Measurements from ENCODE around the gene KIF18B.

Gene KIF18B

GRCh38 chr17:44935116-44935515, 12.5 kb downstream of the KIF18B start:
- no peak for DNase-seq

GRCh38 chr17:44934745-44935105, 12.8 kb downstream of the KIF18B start:
- DNase-seq = no peak

- DNase-seq = no peak
These were observed 13.5 kb downstream of the KIF18B start for GRCh38 chr17:44933824-44934744.

DNA sequence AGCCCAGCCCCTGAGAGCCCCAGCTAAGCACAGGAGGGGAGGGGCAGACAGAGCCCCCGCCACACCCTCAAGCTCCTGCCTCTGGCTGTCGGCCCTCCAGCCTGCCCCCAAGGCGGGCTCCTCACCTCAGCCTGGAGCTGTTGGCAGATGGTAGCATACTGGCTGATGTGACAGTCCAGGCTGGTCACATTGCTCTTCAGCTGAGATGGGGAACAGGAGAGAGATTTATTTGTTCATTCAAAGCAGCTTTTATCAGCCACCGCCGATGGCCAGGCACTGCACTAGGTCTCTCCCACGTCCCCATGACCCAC, 14.8 kb downstream of the KIF18B start:
- no peak for DNase-seq

DNA sequence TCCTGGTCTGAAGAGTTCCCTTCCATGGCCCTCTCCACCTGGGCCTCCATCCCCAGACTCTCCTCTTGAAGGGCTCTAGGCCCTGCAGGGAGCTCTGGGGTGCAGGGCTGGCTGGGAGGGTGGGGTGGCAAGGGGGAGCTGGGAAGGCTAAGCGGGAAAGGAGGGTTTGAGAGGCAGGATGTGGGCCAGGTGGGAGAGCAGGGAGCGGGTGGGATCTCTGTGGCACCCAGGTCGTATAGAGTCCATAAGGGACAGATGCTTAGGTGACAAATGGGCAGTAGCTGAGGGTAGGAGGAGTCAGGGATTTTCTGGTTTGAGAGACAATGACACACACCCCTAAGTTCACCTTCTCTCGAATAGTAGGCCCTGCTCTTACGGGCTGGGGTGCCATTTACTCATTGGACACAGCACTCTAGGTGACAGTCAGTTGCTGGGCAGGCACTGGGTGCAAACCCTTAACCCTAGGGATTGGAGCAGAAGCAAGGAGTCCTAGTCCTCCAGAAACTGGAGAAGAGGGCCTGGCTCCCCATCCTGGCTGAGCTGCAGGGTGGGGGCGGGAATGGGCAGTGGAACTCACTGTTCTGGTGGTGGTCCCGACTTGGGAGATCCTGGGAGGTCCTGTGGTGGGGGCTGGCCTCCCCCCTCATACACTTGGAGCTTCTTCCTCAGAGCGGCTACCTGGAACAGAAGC, 15.3 kb downstream of the KIF18B start:
- no peak for DNase-seq

DNA sequence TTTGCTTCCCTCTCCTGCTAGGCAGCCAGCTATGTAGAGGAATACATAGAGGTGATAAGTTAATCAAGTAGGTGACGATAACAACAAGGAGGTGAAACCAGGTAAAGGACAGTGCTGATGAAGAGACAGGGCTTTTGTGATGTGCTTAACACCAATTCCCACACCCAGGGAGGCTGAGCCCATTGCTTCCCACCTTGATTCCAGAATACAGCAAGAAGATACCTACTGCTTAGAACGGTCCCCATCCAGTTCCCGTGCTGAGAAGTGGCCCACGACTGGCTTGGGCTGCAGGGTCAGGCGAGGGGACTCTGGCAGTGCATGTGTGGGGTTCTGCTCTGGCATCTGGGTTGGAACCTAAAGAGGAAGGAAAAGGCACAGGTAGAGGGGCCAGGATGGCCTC, 16.2 kb downstream of the KIF18B start:
- no peak for DNase-seq

DNA sequence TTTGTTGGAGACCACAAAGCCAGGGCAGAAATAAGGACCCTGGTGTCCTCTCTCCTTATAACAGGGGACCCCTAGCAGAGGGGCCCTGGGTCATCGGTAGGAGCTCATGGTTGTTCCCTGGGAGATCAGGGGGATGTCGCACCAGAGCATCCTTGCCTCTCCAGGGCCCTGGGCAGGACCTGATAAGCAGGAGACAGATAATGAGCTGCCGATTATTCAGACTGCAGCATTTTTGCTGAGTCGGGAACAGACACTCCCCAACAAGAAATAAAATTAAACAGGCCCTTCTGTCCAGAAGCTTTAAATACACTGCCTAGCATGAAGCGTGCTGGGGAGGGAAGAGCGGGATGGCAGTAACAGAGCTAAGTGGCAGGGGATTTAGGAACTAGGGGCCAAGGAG, 16.9 kb downstream of the KIF18B start:
- DNase-seq = no peak

DNA sequence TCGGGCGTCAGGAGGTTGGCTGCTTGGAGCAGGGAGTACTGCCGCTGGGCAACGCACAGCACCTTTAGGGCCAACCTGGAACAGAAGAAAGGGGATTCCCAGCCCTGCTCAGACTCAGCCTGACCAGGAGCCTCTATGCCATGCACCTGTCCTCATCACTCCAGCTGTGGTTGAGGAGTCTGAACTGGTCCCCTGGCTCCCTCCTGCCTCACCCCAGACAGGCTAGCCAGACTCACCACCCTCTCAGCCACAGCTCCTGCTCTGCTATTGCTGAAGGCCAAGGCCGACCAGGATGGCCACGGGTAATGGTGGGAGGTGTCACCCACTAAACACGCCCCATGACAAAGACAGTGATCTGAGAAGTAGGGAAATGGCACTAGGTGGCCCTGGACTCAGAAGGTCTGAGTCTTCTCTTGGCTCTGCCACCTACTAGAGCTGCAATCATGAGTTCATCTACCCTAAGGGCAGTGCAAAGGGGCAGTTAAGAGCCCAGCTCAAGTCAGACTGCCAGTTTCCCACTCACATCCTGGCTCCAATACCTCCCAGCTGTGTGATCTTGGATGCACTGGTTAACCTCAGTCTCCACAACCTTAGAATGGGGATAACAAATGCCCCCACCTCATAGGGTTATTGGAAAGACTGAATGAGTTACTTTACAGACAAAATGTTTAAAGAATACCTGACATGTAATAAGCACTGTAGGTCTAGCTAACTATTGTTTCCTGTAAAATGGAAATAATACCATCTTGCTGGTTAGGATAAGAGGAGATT, 18.4 kb downstream of the KIF18B start:
- no peak for DNase-seq

DNA sequence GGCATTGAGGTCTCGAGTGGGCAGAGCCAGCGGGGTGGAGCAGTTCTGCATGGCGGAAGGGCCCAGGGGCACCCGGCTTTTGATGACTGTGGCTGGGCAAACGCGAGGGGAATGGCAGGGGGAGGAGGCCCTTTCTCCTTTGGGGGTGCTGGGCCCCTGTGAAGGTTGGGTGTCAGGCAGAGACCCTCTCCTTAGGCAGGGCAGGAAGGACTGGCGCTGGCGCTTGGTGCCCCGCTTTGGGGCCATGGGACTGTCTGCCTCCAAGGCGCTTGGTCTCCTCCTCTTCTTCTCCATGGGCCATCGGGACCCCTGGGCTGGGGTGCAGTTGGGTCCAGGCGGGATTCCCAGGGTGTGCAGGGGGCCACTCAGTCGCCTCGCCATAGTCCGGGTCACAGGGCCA, 19.4 kb downstream of the KIF18B start:
- no peak for DNase-seq

- no peak for DNase-seq
These were observed 19.9 kb downstream of the KIF18B start for GRCh38 chr17:44927696-44928095.

DNA sequence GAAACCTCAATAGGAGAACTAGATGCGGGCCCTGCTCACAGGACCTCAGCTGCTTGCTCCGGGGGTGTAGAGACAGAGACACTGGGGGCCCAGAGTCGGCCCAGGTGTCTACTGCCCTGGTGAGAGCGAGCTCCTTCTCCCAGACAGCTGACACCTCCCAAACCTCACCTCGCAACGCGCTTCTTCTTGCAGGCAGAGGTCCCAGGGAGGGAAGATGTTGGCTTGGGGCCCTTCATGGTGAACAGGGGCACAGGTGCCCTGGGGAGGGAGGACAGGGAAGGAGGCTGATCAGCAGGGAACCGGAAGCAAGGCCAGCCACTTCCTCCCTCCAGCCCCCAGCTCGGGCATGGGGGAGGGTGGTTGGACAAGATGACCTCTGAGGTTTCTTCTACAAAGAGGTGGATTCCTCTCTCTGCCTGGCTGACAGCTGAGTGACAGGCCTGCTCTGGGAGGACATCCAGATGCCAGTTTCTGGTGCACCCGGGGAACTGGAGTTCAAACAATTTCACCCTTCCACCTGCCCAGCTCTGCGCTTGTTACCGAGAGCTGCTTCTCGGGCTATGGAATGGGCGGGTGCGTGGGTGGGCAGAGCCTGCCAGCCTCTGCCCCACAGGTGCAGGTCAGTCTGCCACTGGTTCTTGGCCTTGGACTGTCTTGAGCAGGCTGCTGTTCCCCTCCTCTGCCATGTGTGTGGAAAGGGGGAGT, 20.6 kb downstream of the KIF18B start:
- DNase-seq = no peak

DNA sequence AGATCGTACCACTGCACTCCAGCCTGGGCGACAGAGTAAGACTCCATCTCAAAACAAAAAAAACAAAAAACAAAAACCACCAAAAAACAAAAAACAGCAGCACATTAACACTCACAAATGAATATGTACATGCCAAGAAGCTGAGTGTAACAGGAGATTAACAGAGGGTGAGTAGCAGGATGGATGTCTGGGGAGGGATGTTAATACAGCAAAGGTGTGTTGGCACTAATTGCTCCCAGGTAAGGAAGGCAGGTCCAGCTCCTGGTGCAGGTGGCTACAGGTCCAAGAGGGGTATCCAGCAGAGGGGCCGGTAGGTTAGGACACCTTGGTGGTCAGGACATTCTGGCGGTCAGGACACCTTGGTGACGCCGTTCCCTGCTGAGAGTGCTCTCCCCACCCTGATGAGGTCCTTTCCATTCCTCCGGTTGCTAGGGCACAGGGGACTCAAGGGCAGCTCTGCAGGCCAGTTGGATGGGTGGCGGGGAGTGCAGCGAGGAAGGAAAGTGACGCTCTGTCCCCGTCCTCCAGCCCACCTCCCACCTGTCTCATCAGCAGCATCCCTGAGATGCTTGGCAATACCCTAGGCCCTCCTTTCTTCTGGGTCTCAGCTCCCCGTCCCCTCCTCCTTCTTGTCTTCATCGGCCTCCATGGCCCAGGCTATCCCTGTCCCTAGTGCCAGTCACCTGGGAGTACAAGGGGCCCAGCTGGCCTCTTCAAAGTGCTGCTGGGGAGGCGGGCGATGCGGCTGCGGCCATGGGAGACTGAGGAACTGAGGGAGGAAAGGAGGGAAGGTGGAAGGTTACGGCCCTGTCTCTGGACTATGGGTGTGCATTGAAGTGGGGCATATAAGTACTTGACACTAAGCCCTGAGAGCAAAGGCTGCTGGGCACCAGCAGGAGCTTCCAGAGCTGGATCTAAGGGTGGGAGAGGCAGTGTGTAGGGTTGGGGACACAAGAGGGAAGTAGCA, 21.6 kb downstream of the KIF18B start:
- no peak for DNase-seq

GRCh38 chr17:44924107-44924544, 23.4 kb downstream of the KIF18B start:
- DNase-seq = no peak

DNA sequence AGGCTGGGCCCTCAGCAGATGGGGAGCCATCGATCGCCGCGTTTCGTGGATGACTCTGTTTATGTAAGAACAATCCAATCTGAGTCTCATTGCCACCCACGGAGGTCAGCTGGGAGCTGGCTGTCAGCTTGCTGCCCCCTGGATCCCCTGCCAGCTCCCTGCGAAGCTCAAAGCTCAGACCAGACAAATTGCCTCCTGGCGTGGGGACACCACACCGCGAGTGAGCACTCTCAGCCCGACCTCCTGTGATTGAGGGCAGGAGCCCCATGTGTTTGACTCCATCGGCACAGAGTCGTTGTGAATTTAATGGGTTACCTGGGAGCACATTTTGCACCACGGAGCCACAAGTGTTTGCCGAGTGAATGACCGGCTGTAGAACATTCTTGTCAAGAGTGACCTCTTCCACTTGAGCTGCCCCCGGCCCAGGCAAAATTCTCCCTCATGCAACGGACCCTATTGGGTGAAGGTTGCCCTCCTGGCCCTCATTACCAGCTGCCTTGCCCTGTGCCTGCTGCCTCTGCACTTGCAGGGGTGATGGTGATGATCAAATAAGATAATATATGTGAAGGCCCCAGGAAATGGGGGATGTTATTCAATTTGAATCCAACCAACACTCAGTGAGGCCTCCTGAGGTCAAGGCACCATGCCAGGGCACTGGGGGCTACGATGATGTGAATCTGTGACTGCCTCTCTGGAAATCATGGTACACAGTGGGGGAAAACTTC, 24.7 kb downstream of the KIF18B start:
- no peak for DNase-seq

DNA sequence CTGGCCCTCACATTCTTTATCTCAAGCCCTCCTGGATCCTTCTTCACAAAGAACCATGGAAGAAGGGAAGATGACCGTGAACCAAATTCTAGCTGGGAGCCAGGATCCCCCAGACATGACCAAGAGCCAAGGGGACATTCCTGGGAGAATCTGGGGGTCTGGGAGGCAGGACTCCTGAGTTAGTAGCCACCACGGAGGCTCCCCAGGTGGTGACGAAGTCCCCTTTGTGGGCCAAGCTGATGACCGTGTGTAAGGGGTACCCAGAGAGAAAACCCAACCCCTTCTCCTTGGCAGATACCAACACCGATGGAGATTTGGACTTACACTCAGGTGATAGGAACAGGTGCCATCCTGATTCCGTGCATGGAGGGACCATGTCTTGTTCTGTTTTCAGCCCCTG, 25.4 kb downstream of the KIF18B start:
- no peak for DNase-seq

DNA sequence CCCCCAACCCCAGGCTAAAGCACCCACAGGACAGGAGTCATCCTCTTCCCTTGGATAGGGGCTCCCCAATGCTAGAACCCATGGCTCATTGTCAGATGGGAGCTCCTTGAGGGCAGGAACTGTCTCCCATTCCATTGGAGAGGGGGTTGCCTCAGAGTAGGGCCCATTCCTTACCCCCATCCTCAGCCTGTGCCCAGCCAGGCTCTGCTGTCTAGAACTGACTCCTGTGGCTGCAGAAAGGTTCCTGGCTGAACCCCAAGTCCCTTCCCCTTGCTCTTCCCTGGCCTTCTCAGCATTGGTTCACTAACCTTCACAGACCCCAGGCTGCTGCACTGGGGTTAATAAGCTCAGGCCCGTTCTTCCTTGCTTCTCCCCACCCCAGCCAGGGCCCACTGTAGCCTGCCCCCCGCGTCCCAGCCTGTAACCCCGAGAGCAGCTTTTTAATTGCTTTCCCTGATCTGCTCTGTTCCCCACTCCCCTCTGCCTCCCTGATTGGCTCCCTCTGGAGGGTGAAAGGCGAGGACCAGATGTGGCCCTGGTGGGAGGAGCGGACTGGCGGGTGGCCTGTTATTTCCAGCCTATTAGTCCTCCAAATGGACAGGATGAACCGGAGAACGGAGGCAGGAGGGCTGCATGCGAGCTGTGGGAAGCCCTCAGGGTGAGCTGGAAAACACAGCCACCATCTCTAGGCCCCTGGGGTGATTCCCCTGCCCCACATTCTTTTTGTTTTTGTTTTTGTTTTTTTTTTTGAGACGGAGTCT, 26.3 kb downstream of the KIF18B start:
- DNase-seq = no peak

GRCh38 chr17:44920565-44920940, 27.0 kb downstream of the KIF18B start:
- DNase-seq = no peak

DNA sequence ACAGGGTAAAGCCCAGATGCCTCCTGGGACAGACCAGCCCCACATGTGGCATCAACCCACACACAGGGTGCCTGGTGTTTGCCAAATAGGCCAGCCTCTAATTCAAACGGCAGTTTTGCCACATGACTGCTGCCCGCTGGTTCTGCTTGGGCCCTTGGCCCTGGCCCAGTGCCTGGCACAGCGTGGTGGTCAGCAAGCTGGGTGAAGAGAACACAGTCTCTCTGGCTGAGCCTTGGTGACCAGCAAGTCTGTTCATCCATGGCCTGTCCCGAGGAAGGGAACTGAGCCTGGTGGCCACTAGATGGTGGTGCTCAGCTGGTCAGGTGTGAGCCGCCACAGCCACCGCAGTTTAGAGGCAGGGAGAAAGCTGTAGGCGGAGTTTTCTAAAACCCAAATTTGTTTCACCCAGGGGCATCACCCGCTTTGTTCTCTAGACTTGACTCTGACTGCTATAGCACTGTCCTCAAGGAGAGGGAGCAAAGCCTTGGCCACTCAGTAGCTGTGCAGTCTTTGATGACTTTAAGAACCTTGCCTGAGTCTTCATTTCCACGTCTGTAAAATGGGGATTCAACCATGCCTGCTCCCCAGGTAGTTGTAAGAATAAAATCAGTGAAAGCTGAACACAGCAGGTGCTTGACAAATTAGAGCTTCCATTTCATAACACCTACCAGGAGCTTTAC, 27.5 kb downstream of the KIF18B start:
- peak; percentile 78 for DNase-seq

- DNase-seq = no peak
These were observed 28.2 kb downstream of the KIF18B start for GRCh38 chr17:44919411-44919810.

DNA sequence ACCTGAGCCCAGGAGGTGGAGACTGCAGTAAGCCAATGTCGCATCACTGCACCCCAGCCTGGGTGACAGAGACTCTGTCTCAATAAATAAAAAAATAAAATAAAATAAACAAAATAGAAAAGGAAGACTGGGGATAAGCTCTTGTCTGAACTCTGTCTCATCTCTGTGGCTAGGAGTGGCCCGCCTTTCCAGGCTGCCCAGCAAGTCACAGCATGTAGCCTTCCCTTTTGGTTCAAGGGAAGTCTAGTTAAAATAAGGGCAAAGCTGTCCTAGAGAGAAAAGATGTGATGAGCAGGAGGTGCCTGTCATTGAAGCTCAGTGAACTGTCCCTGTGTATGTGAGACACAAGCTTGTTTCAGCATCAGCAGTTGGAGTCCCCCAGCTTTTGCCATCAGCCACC, 29.6 kb downstream of the KIF18B start:
- DNase-seq = no peak
